ENCODE data around the gene PNKD.

PNKD gene

GRCh38 chr2:218269900-218270720 lies at the start of gene PNKD, which contains the start of gene AAMP:
Gene PNKD (plus strand): TSS chr2:218270519. CDS start chr2:218270536, 17 bp downstream.
Gene AAMP (minus strand): TSS chr2:218270137. CDS start chr2:218270086, 51 bp downstream.
- peak; percentile 99 for DNase-seq (ENCODE audit: low read depth)

GRCh38 chr2:218221000-218221399 lies 49.3 kb upstream of the PNKD start:
- DNase-seq (ENCODE audit: low read depth) = no peak

- DNase-seq (ENCODE audit: low read depth) = peak; percentile 49
Measured at GRCh38 chr2:218223046-218223445, 47.3 kb upstream of the PNKD start.

GRCh38 chr2:218224186-218224585 lies 46.1 kb upstream of the PNKD start:
- DNase-seq (ENCODE audit: low read depth) = peak; percentile 22

- DNase-seq (ENCODE audit: low read depth) = no peak
Measured at GRCh38 chr2:218226903-218227302, 43.4 kb upstream of the PNKD start.

- peak; percentile 52 for DNase-seq (ENCODE audit: low read depth)
Measured at GRCh38 chr2:218228366-218229090, 41.8 kb upstream of the PNKD start.

GRCh38 chr2:218229239-218229638 lies 41.1 kb upstream of the PNKD start:
- DNase-seq (ENCODE audit: low read depth) = peak; percentile 91

- peak; percentile 45 for DNase-seq (ENCODE audit: low read depth)
Measured at GRCh38 chr2:218229851-218230250, 40.5 kb upstream of the PNKD start.

- peak; percentile 45 for DNase-seq (ENCODE audit: low read depth)
Measured at GRCh38 chr2:218230882-218231281, 39.4 kb upstream of the PNKD start.

GRCh38 chr2:218233543-218233942 lies 36.8 kb upstream of the PNKD start:
- no peak for DNase-seq (ENCODE audit: low read depth)

- no peak for DNase-seq (ENCODE audit: low read depth)
Measured at GRCh38 chr2:218234521-218234920, 35.8 kb upstream of the PNKD start.

- DNase-seq (ENCODE audit: low read depth) = no peak
Measured at GRCh38 chr2:218235017-218235416, 35.3 kb upstream of the PNKD start.

- no peak for DNase-seq (ENCODE audit: low read depth)
Measured at GRCh38 chr2:218236829-218237228, 33.5 kb upstream of the PNKD start.

- peak; percentile 43 for DNase-seq (ENCODE audit: low read depth)
Measured at GRCh38 chr2:218238887-218239286, 31.4 kb upstream of the PNKD start.

GRCh38 chr2:218244204-218244603 lies 26.1 kb upstream of the PNKD start:
- no peak for DNase-seq (ENCODE audit: low read depth)

- DNase-seq (ENCODE audit: low read depth) = no peak
Measured at GRCh38 chr2:218244665-218245064, 25.7 kb upstream of the PNKD start.

- no peak for DNase-seq (ENCODE audit: low read depth)
Measured at GRCh38 chr2:218245214-218245613, 25.1 kb upstream of the PNKD start.

- DNase-seq (ENCODE audit: low read depth) = no peak
Measured at GRCh38 chr2:218249691-218250090, 20.6 kb upstream of the PNKD start.

- no peak for DNase-seq (ENCODE audit: low read depth)
Measured at GRCh38 chr2:218252509-218253231, 17.6 kb upstream of the PNKD start.

GRCh38 chr2:218253232-218253625 lies 17.1 kb upstream of the PNKD start:
- DNase-seq (ENCODE audit: low read depth) = no peak

GRCh38 chr2:218255446-218255845 lies 14.9 kb upstream of the PNKD start:
- DNase-seq (ENCODE audit: low read depth) = peak; percentile 90

GRCh38 chr2:218256612-218257350 lies 13.5 kb upstream of the PNKD start:
- no peak for DNase-seq (ENCODE audit: low read depth)

All from amniotic epithelial cell (primary cell).